Measurements from ENCODE around the gene BRD7.

The BRD7 gene

GRCh38 chr16:50388496-50388895 is 19.7 kb upstream of the BRD7 start:
- no peak for DNase-seq

DNA sequence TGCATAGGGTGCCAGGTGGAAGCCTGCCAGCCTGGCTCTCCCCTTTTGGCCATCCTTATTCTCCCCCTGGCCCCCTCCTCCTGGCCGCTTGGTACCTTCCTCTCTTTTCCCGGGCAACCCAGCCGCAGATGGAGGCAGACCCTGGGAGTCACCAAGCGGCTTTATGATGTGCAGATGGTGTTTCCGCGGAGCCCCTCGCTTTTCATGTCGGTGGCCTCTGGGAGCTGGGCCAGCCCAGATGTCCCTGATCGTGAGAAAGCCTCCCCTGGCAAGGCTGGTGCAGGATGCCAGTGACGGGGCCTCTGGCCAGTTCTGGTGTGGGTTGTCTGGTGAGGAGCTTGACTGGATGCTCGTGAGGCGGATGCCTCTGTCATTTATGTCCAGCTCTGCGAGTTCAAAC is 18.0 kb upstream of the BRD7 start:
- DNase-seq, result no peak

GRCh38 chr16:50386139-50386538 is 17.4 kb upstream of the BRD7 start:
- no peak for DNase-seq

DNA sequence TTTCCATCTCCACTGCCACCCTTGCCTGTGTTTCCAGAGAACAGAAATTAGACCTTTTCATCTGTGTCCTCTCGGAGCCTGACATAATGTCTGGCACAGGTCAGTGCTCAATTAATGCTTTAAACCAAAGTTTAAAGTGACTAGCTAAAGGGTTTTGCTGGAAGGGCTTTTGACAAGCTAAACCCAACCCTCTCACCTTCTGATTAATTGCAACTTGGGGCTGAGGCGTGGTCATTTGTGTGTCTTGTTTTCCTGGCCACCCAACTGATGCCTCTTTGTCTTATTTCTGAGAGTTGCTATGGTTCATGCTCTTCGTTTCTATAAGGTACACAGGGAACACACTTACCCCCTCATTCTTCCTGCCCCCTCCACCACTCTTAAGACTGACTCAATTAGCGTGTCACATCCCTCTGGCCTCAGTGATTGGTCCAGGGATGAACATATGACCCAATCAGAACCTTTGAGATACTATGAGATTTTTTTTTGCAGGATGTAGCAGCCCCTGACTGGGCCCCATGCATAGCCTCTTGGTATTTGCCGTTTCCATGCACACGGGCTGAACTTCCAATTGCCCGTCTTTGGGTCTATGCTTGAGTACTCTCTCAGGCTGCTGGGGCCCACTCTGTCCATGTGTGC is 15.8 kb upstream of the BRD7 start:
- DNase-seq, result no peak

GRCh38 chr16:50381679-50382440 is 13.1 kb upstream of the BRD7 start:
- no peak for DNase-seq

- DNase-seq, result no peak
Measured at GRCh38 chr16:50378417-50378816, 9.6 kb upstream of the BRD7 start.

GRCh38 chr16:50377001-50377400 is 8.2 kb upstream of the BRD7 start:
- DNase-seq, result no peak

- DNase-seq, result no peak
Measured at GRCh38 chr16:50373780-50374179, 5.0 kb upstream of the BRD7 start.

- DNase-seq, result no peak
Measured at GRCh38 chr16:50373345-50373701, 4.5 kb upstream of the BRD7 start.

DNA sequence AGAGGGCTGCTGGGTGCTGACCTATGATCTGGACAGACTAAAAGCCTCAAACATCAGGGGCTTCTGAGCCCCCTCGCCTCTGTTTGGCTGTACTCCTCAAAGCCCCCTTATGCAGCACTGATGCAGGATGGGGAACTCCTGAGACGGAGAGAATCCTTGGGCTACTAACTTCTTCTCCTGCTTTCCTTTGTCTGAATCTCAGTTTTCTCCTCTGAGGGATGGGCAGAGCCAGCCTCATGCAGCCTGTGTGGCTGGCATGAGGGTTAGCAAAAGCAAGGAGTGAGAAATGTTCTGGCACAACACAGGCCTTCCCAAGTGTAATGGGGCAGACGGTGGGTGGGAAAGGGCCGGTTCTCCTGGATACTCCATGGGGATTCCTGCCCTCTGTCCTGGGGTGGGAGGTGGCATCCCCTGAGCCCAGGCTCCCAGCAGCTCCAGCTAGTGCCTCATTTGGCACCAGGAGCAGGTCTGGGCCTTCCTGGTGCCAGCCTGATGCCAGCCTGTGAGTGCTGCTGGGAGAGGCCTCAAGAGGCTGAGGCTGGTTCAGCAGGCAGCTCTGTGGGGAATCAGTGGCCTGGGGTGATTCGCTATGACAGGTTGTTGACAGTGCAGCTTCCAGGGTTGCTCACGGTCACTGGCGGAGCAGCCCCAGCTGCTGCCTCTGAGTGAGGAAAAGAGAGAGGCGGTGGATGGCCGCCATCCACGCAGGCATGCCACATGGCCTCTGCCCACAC is 4.0 kb upstream of the BRD7 start:
- DNase-seq, result no peak

- DNase-seq, result no peak
Measured at GRCh38 chr16:50371936-50372595, 3.3 kb upstream of the BRD7 start.

GRCh38 chr16:50371036-50371716 is 2.4 kb upstream of the BRD7 start:
- no peak for DNase-seq

DNA sequence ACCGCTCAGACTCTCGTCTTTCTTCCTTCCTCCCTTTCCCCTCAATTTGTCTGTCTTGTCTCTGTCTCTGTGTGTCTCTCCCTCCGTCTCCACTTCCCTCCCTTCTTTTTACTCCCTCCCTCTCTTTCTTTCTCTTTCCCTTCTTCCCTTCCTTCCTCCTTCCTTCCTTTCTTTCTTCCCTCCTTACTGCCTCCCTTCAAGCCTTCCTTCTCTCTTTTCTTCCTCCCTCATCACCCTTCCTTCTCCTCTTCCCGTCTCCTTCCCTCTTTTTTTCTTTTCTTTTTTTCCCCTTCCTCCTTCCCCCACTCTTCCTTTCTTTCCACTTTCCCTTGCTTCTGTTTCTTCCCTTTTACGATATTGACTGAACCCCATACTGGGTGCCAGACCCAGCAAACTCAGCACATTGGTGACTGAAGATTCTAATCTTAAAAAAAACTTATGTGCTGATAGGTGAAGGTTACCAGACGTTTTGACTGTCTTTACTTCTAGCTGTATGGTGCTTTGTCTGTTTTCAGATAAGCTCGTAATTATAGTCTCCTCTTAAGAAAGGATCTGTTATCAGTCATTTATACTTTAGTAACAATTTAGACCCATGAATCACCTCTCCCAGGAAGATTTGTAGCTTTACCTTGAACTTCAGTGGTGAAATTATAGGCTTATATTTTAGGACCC is 481 bp upstream of the BRD7 start:
- DNase-seq, result no peak

DNA sequence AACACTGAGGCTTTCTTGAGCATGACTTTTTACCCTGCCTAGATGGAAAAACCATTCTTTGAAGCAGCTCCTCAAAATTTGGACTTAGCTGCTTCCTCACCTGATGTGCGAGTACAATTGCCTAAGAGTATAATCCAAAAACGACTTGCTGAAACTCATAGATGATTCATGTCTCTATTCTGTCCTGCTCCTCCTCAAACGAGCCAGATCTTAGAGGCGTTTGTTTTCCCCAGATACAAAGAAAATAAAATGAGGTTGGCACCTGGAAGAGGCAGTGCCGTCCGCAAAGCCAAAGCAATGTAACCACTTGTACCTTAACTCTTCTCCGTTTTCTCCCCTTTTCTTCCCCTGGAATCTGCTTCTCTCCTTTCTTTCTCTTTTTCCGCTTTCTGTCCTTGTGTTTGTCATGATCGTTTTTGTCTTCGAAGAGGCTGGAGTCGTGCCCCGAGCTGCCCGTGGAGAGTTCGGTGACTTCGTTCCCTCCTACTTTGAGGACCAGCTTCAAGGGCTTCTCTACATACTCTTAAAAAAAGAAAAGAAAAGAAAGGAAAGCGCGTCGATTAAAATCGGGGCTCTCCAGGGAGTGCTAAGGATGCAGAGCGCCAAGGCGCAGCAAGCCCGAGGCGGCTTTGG is 895 bp downstream of the BRD7 start:
- DNase-seq, result no peak

GRCh38 chr16:50365791-50366575 is 2.8 kb downstream of the BRD7 start:
- no peak for DNase-seq

DNA sequence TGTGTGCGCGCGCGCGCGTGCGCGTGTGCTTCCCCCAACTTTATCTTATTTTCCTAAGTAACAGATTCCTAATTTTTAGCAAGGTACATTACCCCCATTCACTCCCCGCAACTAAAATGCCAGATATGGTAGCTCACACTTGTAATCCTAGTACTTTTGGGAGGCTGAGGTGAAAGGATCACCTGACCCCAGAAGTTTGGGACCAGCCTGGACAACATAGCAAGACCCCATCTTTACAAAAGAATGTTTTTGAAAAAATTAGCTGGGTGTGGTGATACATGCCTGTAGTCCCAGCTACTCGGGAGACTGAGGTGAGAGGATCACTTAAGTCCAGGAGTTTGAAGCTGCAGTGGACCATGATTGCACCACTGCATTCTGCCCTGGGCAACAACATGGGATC is 5.1 kb downstream of the BRD7 start:
- no peak for DNase-seq

- DNase-seq, result no peak
Measured at GRCh38 chr16:50360779-50361178, 8.0 kb downstream of the BRD7 start.

- no peak for DNase-seq
Measured at GRCh38 chr16:50360033-50360778, 8.6 kb downstream of the BRD7 start.

- no peak for DNase-seq
Measured at GRCh38 chr16:50359626-50360025, 9.2 kb downstream of the BRD7 start.

Measured in stimulated activated naive CD4-positive, alpha-beta T cell treated with Interleukin-2 at 50 U/mL for 16 hours (primary cell).